Endodermal cell (in vitro differentiated cells): Measurements from ENCODE around the gene FABP1. TPM values are rescaled to one million over a fixed set of nuclear protein-coding genes. Genes with fewer than 3 reads are reported as not detected.
A peak's percentile ranks its signal among the peaks of the same experiment; 100 is the strongest.

ENCODE experiments used
- DNase-seq: peaks from one replicate; pipeline ENCODE4 v3.0.0-alpha.2; 2017
- H3K27ac ChIP-seq: 2 replicates; pipeline ENCODE4 v1.5.1; 2013; ENCODE audit warnings: mild to moderate bottlenecking, low read depth, low read length, moderate library complexity
- H3K27me3 ChIP-seq: 2 replicates; pipeline ENCODE4 v1.6.1; 2013; ENCODE audit warnings: mild to moderate bottlenecking, low read length, moderate library complexity; ENCODE audit not compliant: insufficient read depth, control insufficient read depth, poor library complexity, severe bottlenecking
- H3K36me3 ChIP-seq: 2 replicates; pipeline ENCODE4 v1.7.0; 2013; ENCODE audit warnings: mild to moderate bottlenecking, low read length, moderate library complexity; ENCODE audit not compliant: control insufficient read depth, insufficient read depth
- H3K4me1 ChIP-seq: one replicate; pipeline ENCODE4 v1.7.0; 2013; ENCODE audit warnings: low read length; ENCODE audit not compliant: control insufficient read depth, insufficient read depth
- H3K4me3 ChIP-seq: 2 replicates; pipeline ENCODE4 v1.5.1; 2013; ENCODE audit warnings: mild to moderate bottlenecking, low read length, moderate library complexity
- H3K9ac ChIP-seq: 2 replicates; pipeline ENCODE4 v1.6.1; 2013; ENCODE audit warnings: mild to moderate bottlenecking, low read length, moderate library complexity; ENCODE audit not compliant: poor library complexity, severe bottlenecking; ENCODE audit errors: extremely low read depth
- H3K9me3 ChIP-seq: 2 replicates; pipeline ENCODE4 v1.6.1; 2013; ENCODE audit warnings: mild to moderate bottlenecking, low read length, moderate library complexity; ENCODE audit not compliant: control insufficient read depth
- H3K27ac Mint-ChIP-seq: 2 replicates; pipeline ENCODE4 v1.8.0; 2020; ENCODE audit warnings: mixed read lengths
- H3K27me3 Mint-ChIP-seq: 2 replicates; pipeline ENCODE4 v1.8.0; 2021; ENCODE audit warnings: mild to moderate bottlenecking, mixed read lengths; ENCODE audit not compliant: insufficient read depth
- H3K36me3 Mint-ChIP-seq: 2 replicates; pipeline ENCODE4 v1.8.0; 2020; ENCODE audit warnings: low read depth, mixed read lengths
- H3K4me1 Mint-ChIP-seq: 2 replicates; pipeline ENCODE4 v1.8.0; 2020; ENCODE audit warnings: mixed read lengths
- H3K4me3 Mint-ChIP-seq: 2 replicates; pipeline ENCODE4 v1.8.0; 2020; ENCODE audit warnings: mild to moderate bottlenecking, moderate library complexity, mixed read lengths
- H3K9me3 Mint-ChIP-seq: 2 replicates; pipeline ENCODE4 v1.8.0; 2020; ENCODE audit warnings: mild to moderate bottlenecking, mixed read lengths
- CTCF ChIP-seq: fragments of 200-600 bp; sonication (generic); conservative IDR thresholded peaks from 2 replicates; pipeline ENCODE4 v1.5.0; 2021; ENCODE audit warnings: antibody characterized with exemption, mild to moderate bottlenecking
- WGBS, 2 experiments: methylation state at CpG; one replicate each; pipeline versions ENCODE4 v1.1.5 to v1.1.7; 2013; ENCODE audit warnings: missing lambda C conversion rate in 2 of 2, mixed read lengths in 1 of 2; ENCODE audit not compliant: insufficient coverage in 1 of 2, insufficient read length in 1 of 2; 5-methylcytosine and 5-hydroxymethylcytosine counted together
- total RNA-seq, 2 donors: library from RNA; stranded (reverse); fragmentation: NEBNext Ultra II Directional in 1 of 2; extraction: Animal tissue kit (Norgen Biotek cat#: 25700) in 1 of 2; gene quantifications; 2 replicates in 1 of 2; 3 replicates in 1 of 2; pipeline ENCODE4 v1.2.1, GENCODE V29; 2021

FABP1 gene
- total RNA-seq, 2 donors from 2014 or later = not detected

DNA sequence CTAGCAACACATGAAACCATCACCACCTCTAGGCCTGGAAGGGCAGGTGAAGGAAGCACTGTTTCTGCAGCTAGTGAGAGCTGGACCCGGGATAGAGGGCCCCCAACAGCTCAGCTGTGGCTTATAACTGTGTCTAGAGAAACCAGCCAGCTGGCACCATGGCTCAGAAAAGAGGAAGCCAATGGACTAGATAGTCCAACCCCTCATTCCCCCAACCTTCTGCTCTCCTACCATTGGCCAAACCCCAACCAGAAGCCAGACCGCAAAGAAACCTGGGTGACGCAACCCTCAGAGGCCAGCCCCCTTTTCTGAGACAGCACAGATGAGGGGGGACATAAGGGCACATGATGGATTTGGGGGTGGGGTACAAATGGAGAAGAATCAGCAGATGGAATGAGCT is 35.9 kb downstream of the FABP1 start:
- H3K27me3 Mint-ChIP-seq = no peaks in the 10 kb centered on the region
- H3K9me3 ChIP-seq = no peaks in the 10 kb centered on the region
- no peaks in the 10 kb centered on the region for H3K9me3 Mint-ChIP-seq
- no peak overlapping the region for H3K4me3 ChIP-seq
- 67 to 100% methylated on average over 1 to 3 of the region's 3 CpGs for WGBS, 2 experiments
- H3K4me1 ChIP-seq = no peaks in the 10 kb centered on the region
- no peak for TF ChIP-seq CTCF
- H3K36me3 Mint-ChIP-seq = no peaks in the 10 kb centered on the region
- H3K27me3 ChIP-seq = peaks cover 4% of the 10 kb centered on the region
- peaks cover 3% of the 10 kb centered on the region for H3K4me1 Mint-ChIP-seq
- H3K9ac ChIP-seq = no peak overlapping the region
- H3K36me3 ChIP-seq = no peaks in the 10 kb centered on the region
- H3K27ac Mint-ChIP-seq = no peak overlapping the region
- no peak overlapping the region for H3K27ac ChIP-seq
- DNase-seq = peak; percentile 7
- H3K4me3 Mint-ChIP-seq = no peak overlapping the region

GRCh38 chr2:88090446-88091283 is 37.2 kb downstream of the FABP1 start:
- 84 to 93% methylated on average over 6 to 8 of the region's 8 CpGs for WGBS, 2 experiments
- Histone ChIP-seq H3K4me3 (no peak overlapping the region), H3K9ac (no peak overlapping the region), H3K9me3 (no peaks in the 10 kb centered on the region), H3K4me1 (no peaks in the 10 kb centered on the region), H3K27me3 (peaks cover 4% of the 10 kb centered on the region), H3K27ac (no peak overlapping the region), H3K36me3 (no peaks in the 10 kb centered on the region)
- no peaks in the 10 kb centered on the region for H3K36me3 Mint-ChIP-seq
- H3K9me3 Mint-ChIP-seq = no peaks in the 10 kb centered on the region
- peaks cover 3% of the 10 kb centered on the region for H3K4me1 Mint-ChIP-seq
- no peak for TF ChIP-seq CTCF
- H3K27me3 Mint-ChIP-seq = no peaks in the 10 kb centered on the region
- no peak overlapping the region for H3K27ac Mint-ChIP-seq
- no peak overlapping the region for H3K4me3 Mint-ChIP-seq
- no peak for DNase-seq

DNA sequence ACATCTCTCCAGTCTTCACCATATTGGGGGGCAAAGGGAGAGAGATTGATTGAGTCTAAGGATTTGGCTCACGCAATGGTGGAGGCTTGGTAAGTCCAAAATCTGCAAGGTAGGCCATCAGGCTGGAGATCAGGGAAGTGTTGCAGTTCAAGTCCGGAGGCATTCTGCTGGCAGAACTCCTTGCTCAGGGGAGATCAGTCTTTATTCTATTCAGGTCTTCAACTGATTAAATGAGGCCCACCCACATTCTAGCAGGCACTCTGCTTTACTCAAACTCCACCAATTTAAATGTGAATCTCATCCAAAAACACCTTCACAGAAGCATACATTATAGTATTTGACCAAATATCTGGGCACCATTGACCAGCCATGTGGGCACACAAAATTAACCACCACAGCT is 38.9 kb downstream of the FABP1 start:
- Histone ChIP-seq H3K9ac (no peak overlapping the region), H3K36me3 (no peaks in the 10 kb centered on the region), H3K4me3 (no peak overlapping the region), H3K4me1 (no peaks in the 10 kb centered on the region), H3K27ac (no peak overlapping the region), H3K9me3 (no peaks in the 10 kb centered on the region), H3K27me3 (peaks cover 4% of the 10 kb centered on the region)
- Mint-ChIP-seq H3K27me3 (no peaks in the 10 kb centered on the region), H3K4me1 (no peaks in the 10 kb centered on the region), H3K9me3 (no peaks in the 10 kb centered on the region), H3K4me3 (no peak overlapping the region), H3K36me3 (no peaks in the 10 kb centered on the region), H3K27ac (no peak overlapping the region)
- WGBS, 2 experiments = 93 to 100% methylated on average over 1 to 2 of the region's 2 CpGs
- no peak for TF ChIP-seq CTCF
- DNase-seq = no peak
